Activated CD4-positive, CD25-positive, alpha-beta regulatory T cell treated with anti-CD3 and anti-CD28 coated beads, Interleukin-2, amount 50 U/mL, for 72 hours (primary cell): ENCODE results near the gene HES1.
"Not testable (repeated sequence)": the region's sequence is repeated elsewhere in the genome, so short reads cannot be mapped to it uniquely, and the experiment has no call there.

Experiments used
- DNase-seq: peaks from one replicate; pipeline ENCODE4 v3.0.0; 2021

HES1 gene

GRCh38 chr3:194135806-194136518, at the start of gene HES1:
Gene HES1 (plus strand): TSS chr3:194136148. CDS start chr3:194136381, 233 bp downstream.
- peak; percentile 45 for DNase-seq

- peak; percentile 13 for DNase-seq
These were observed 49.4 kb upstream of the HES1 start for GRCh38 chr3:194086388-194087075.

GRCh38 chr3:194087280-194087679, 48.7 kb upstream of the HES1 start:
- no peak for DNase-seq

- DNase-seq: peak; percentile 22
These were observed 47.7 kb upstream of the HES1 start for GRCh38 chr3:194087995-194088855.

- DNase-seq: no peak
These were observed 46.4 kb upstream of the HES1 start for GRCh38 chr3:194089357-194090177.

GRCh38 chr3:194090178-194090555, 45.8 kb upstream of the HES1 start:
- DNase-seq: not testable (repeated sequence)

- DNase-seq: peak; percentile 27
These were observed 45.2 kb upstream of the HES1 start for GRCh38 chr3:194090716-194091115.

- DNase-seq: no peak
These were observed 44.8 kb upstream of the HES1 start for GRCh38 chr3:194091141-194091540.

- not testable (repeated sequence) for DNase-seq
These were observed 44.1 kb upstream of the HES1 start for GRCh38 chr3:194091897-194092296.

GRCh38 chr3:194092881-194093301, 43.1 kb upstream of the HES1 start:
- DNase-seq: no peak

GRCh38 chr3:194093842-194094241, 42.1 kb upstream of the HES1 start:
- no peak for DNase-seq

- no peak for DNase-seq
These were observed 40.5 kb upstream of the HES1 start for GRCh38 chr3:194095464-194095863.

- DNase-seq: no peak
These were observed 40.0 kb upstream of the HES1 start for GRCh38 chr3:194095902-194096301.

GRCh38 chr3:194097141-194097882, 38.6 kb upstream of the HES1 start:
- DNase-seq: no peak

GRCh38 chr3:194098081-194098842, 37.7 kb upstream of the HES1 start:
- no peak for DNase-seq

GRCh38 chr3:194098843-194099183, 37.1 kb upstream of the HES1 start:
- DNase-seq: no peak

- no peak for DNase-seq
These were observed 36.7 kb upstream of the HES1 start for GRCh38 chr3:194099215-194099614.

GRCh38 chr3:194100856-194101390, 35.0 kb upstream of the HES1 start:
- no peak for DNase-seq

GRCh38 chr3:194101592-194102432, 34.1 kb upstream of the HES1 start:
- no peak for DNase-seq

- DNase-seq: no peak
These were observed 33.5 kb upstream of the HES1 start for GRCh38 chr3:194102436-194102835.
